Epithelial cell of esophagus (primary cell): ENCODE results near the gene BPIFB3.

Source experiments
- DNase-seq: peaks from one replicate; pipeline ENCODE4 v3.0.0; 2010; ENCODE audit warnings: low read depth
- H3K4me3 ChIP-seq: 2 replicates; pipeline ENCODE4 v1.5.1; 2011; ENCODE audit warnings: mild to moderate bottlenecking, low read length, control low read depth
- CTCF ChIP-seq: IDR thresholded peaks from 2 replicates; pipeline ENCODE4 v1.5.1; 2011; ENCODE audit warnings: low read depth, mild to moderate bottlenecking, low read length, control low read depth, inconsistent platforms; ENCODE audit not compliant: insufficient read depth; ENCODE audit errors: missing control alignments

The BPIFB3 gene

GRCh38 chr20:33018169-33018931 is 35.4 kb upstream of the BPIFB3 start:
- DNase-seq, result no peak
- TF ChIP-seq CTCF, result no peak
- H3K4me3 ChIP-seq, result no peak overlapping the region

- no peak for TF ChIP-seq CTCF
- DNase-seq, result no peak
- H3K4me3 ChIP-seq, result no peak overlapping the region
Measured at GRCh38 chr20:33019465-33020277, 34.0 kb upstream of the BPIFB3 start.

- no peak for DNase-seq
- no peak for TF ChIP-seq CTCF
- H3K4me3 ChIP-seq, result no peak overlapping the region
Measured at GRCh38 chr20:33020278-33021161, 33.2 kb upstream of the BPIFB3 start.

DNA sequence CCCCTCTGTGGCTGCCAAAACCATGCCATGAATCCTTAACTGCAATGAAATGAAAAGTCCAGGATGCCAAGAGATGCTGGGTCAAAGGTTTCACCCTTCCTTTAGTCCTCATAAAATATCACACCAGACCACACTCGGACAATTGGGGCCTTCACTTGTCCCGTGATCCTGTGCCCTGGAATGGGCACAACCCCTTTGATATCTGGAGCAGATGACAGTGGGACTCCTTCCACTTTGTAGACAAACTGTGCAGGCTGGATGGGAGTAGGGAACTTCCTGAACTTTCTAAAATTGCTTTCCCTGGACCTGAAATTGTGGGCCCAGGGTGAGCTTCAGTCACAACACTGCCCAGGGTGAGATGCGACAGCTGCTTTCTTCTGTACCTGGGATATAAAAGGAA is 31.8 kb upstream of the BPIFB3 start:
- H3K4me3 ChIP-seq, result no peak overlapping the region
- no peak for TF ChIP-seq CTCF
- no peak for DNase-seq

GRCh38 chr20:33022289-33022688 is 31.4 kb upstream of the BPIFB3 start:
- no peak for TF ChIP-seq CTCF
- no peak overlapping the region for H3K4me3 ChIP-seq
- DNase-seq, result no peak

GRCh38 chr20:33022694-33023438 is 30.8 kb upstream of the BPIFB3 start:
- TF ChIP-seq CTCF, result no peak
- no peak overlapping the region for H3K4me3 ChIP-seq
- DNase-seq, result no peak
